Vagina (tissue), 2 donors: ENCODE results near the gene SURF4. TPM values are rescaled to one million over a fixed set of nuclear protein-coding genes. Genes with fewer than 3 reads are reported as not detected.

Source experiments
- DNase-seq, 2 donors: peaks; one replicate each; pipeline ENCODE4 v3.0.0-alpha.2; 2017; ENCODE audit errors: extremely low spot score in 2 of 2
- H3K27ac ChIP-seq: fragments of 200-600 bp; sonication (generic); one replicate; pipeline ENCODE4 v1.5.1; 2019
- H3K27me3 ChIP-seq: fragments of 200-600 bp; sonication (generic); one replicate; pipeline ENCODE4 v1.5.1; 2019
- H3K36me3 ChIP-seq, 2 donors: fragments of 200-600 bp; sonication (generic); one replicate each; pipeline ENCODE4 v1.5.1; 2017 to 2019
- H3K4me1 ChIP-seq: fragments of 200-600 bp; sonication (generic); one replicate; pipeline ENCODE4 v1.5.1; 2019
- H3K4me3 ChIP-seq, 2 donors: fragments of 200-600 bp; sonication (generic); 1 replicate in 1 of 2; 2 replicates in 1 of 2; pipeline ENCODE4 v1.5.1; 2016 to 2019
- H3K9me3 ChIP-seq: fragments of 200-600 bp; sonication (generic); one replicate; pipeline ENCODE4 v1.5.1; 2019
- POLR2A ChIP-seq, 2 donors: fragments of 450-650 bp; IDR thresholded peaks; one replicate each; pipeline ENCODE4 v1.6.1; 2017; ENCODE audit warnings: antibody characterized with exemption in 2 of 2, mild to moderate bottlenecking in 2 of 2, moderate library complexity in 2 of 2
- POLR2AphosphoS5 ChIP-seq, 2 donors: sonication (generic); formaldehyde crosslinking; IDR thresholded peaks; one replicate each; pipeline ENCODE4 v1.9.0; 2017; ENCODE audit warnings: antibody characterized with exemption in 2 of 2, mild to moderate bottlenecking in 2 of 2, low read depth in 1 of 2; ENCODE audit not compliant: insufficient read depth in 1 of 2
- intact Hi-C: fragments of 100-400 bp; cut with DNase I; formaldehyde crosslinking; loops from one replicate; pipeline ENCODE4 v1.15.1; 2023
- total RNA-seq: library from RNA; depleted of rRNA; stranded (reverse); fragments of >200 nt; gene quantifications from one replicate; pipeline ENCODE4 v1.2.3, GENCODE V29; 2016
- TF ChIP-seq, protein P1 (sequence below), 3 experiments: fragments of 450-650 bp in 2 of 3; fragments of 200-600 bp in 1 of 3; sonication (generic) in 1 of 3; IDR thresholded peaks; one replicate each; pipeline ENCODE4 v1.5.1; 2017 to 2019; ENCODE audit warnings: antibody characterized with exemption in 3 of 3, mild to moderate bottlenecking in 2 of 3, moderate library complexity in 2 of 3

The SURF4 gene
- total RNA-seq, 1 donor from 2014 or later: 112 TPM

DNA sequence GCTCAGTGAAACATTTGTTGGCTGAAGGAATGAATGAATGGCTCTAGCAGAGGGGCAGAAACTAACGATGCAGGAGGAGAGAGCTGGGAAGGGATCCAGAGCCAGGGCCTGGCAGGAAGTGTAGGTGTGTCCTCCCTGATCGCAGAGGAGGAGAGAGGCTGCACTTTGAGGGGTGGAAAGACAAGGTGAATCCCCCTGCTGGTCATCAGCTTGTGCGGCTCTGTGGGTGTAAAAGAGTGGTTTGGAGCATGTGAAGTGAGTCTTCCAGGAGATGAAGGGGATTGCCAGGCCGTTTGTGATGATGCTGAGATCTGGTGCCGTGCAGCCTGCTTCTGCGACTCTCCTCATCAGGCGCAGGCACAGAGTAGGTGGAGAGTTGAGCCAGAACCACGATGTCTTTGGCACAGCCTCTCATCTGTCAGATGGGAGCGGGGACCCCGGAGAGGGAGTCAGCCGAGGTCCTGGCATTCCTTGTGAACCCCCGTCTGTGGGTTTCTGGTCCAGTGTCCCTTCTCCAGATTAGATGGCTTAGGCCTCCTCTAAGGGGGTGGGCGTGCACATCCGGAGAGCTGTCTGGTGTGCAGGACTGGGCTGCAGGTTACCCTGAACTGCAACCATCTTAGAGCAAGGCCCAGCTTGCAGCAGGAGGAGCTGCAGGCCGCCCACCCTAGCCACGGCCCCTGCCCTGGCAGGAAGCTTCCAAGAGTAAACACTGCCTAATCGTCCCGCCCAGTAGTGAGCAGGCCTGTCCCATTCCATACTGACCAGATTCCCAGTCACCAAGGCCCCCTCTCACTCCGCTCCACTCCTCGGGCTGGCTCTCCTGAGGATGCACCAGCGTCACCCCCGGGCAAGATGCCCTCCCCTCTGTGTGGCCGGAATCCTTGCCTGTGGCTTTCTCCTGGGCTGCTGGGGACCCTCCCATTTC is 46.0 kb upstream of the SURF4 start, which contains the start of gene ADAMTS13:
Gene ADAMTS13 (plus strand): TSS at position 753 of the 928 bp plus-strand sequence. CDS start 77 bp downstream, at position 830.
- no peaks in the 10 kb centered on the region for H3K27me3 ChIP-seq
- intact Hi-C loops: no loop called here

DNA sequence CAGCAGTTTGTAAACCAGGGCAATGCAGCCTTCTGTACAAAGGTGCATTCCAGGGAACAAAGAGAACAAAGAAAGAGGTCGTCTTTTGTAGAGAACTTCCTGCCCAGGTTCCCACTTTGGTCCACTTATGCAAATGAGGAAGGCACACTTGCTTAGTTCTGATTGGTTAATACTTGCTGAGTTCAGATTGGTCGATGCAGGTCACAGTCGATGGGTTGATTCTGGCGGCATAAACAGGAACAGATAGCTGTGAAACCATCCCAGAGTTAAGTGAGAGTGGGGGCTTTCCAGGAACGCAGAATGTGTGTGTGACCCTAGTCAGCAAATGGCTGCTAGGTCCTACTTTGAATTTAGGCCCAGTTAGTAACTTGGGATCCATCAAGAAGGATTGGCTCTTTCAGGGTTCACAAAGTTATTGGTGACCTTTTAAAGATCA is 44.5 kb upstream of the SURF4 start:
- H3K4me3 ChIP-seq: no peak overlapping the region
- no peaks in the 10 kb centered on the region for H3K9me3 ChIP-seq
- DNase-seq: no peak
- H3K27me3 ChIP-seq: no peaks in the 10 kb centered on the region
- H3K27ac ChIP-seq: no peak overlapping the region
- H3K36me3 ChIP-seq: no peaks in the 10 kb centered on the region
- peaks cover 33% of the 10 kb centered on the region for H3K4me1 ChIP-seq
- intact Hi-C loops: no loop called here
- TF ChIP-seq POLR2AphosphoS5 (IDR thresholded peaks at IDR 0.05; ENCODE audit: insufficient read depth in 1 of 2, low read depth in 1 of 2) (no peak), POLR2A (IDR thresholded peaks at IDR 0.05) (no peak)
- TF ChIP-seq, protein P1, sequence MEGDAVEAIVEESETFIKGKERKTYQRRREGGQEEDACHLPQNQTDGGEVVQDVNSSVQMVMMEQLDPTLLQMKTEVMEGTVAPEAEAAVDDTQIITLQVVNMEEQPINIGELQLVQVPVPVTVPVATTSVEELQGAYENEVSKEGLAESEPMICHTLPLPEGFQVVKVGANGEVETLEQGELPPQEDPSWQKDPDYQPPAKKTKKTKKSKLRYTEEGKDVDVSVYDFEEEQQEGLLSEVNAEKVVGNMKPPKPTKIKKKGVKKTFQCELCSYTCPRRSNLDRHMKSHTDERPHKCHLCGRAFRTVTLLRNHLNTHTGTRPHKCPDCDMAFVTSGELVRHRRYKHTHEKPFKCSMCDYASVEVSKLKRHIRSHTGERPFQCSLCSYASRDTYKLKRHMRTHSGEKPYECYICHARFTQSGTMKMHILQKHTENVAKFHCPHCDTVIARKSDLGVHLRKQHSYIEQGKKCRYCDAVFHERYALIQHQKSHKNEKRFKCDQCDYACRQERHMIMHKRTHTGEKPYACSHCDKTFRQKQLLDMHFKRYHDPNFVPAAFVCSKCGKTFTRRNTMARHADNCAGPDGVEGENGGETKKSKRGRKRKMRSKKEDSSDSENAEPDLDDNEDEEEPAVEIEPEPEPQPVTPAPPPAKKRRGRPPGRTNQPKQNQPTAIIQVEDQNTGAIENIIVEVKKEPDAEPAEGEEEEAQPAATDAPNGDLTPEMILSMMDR (IDR thresholded peaks at IDR 0.05): no peak

More for the DNA sequence above, 46.0 kb upstream of the SURF4 start, which contains the start of gene ADAMTS13:
- H3K36me3 ChIP-seq: no peaks in the 10 kb centered on the region
- DNase-seq: no peak
- no peaks in the 10 kb centered on the region for H3K9me3 ChIP-seq
- TF ChIP-seq POLR2A (IDR thresholded peaks at IDR 0.05) (no peak), POLR2AphosphoS5 (IDR thresholded peaks at IDR 0.05; ENCODE audit: insufficient read depth in 1 of 2, low read depth in 1 of 2) (no peak)
- TF ChIP-seq, protein P1 (IDR thresholded peaks at IDR 0.05): no peak
- no peak within 1 kb of the TSS for H3K4me3 ChIP-seq
- H3K27ac ChIP-seq: no peak within 1 kb of the TSS
- peaks cover 19% of the 10 kb centered on the region for H3K4me1 ChIP-seq

DNA sequence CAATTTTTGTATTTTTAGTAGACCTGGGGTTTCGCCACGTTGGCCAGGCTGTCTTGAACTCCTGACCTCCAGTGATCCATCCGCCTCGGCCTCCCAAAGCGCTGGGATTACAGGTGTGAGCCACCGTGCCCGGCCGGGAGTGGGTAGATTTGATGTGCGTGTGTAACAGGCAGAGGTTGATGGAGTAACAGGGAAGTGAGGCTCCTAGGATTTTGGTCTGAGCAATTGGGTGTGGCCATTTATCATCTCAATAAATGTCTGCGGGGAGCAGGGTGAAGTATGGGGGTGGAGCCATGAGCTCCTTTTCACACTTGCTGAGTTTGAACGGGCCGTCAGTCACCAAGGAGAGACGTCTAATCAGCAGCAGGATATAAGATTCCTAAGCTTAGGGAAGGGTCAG is 43.1 kb upstream of the SURF4 start:
- intact Hi-C loops: no loop called here
- Histone ChIP-seq H3K9me3 (no peaks in the 10 kb centered on the region), H3K27ac (no peak overlapping the region), H3K4me3 (no peak overlapping the region), H3K36me3 (peaks cover 0 to 9% of the 10 kb centered on the region in 2 donors), H3K27me3 (no peaks in the 10 kb centered on the region), H3K4me1 (peaks cover 36% of the 10 kb centered on the region)
- TF ChIP-seq, protein P1 (IDR thresholded peaks at IDR 0.05): no peak
- TF ChIP-seq POLR2AphosphoS5 (IDR thresholded peaks at IDR 0.05; ENCODE audit: insufficient read depth in 1 of 2, low read depth in 1 of 2) (no peak), POLR2A (IDR thresholded peaks at IDR 0.05) (no peak)
- no peak for DNase-seq

DNA sequence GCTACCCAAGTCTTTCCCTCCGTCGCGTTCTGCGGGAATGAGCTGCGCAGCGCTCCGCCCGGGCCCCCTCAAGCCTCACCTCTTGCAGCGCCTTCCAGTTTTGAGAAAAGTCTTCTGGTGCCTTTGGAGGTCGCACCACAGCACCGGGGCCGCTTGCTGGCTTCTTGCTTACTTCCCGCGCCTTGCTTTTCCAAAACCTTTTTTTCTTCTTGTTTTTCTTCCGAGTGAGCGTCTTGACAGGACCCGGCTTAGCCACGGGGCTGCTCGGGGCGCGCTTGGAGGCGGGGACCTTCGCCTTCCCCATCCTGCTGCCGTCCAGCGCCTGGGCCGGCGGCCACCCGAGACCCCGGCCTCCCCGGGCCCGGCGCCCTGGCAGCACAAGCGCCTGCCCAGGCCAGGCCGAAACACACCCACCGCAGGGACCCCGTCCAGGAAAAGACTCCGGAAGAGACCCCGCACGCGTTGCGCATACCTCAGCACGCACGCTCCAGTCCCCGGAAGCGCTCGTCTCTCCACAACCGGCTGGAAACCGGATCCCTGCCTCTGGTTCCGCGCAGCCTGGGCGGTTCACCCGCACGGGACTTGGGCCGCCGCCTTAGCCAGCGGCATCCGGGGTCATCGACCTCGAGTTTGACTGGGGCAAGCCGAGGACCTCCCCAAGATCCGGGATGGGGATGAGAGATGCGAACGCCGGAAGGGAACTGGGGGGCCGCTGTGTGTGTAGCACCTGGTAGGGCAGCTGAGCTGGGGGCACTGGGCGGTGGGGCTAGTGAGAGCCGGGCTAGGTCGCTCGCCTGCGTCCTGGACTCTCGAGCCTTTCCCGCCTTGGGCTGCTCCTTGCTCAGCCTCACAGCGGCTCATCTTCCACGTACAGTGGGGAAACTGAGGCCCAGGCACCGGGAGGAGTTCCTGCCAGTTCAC is 41.9 kb upstream of the SURF4 start, which contains the start of gene REXO4:
Gene REXO4 (minus strand): TSS at position 470 of the 921 bp plus-strand sequence. CDS start 166 bp downstream, at position 304.
- Histone ChIP-seq H3K4me3 (peak within 1 kb of the TSS; percentile 73 to 88), H3K9me3 (no peaks in the 10 kb centered on the region), H3K27me3 (no peaks in the 10 kb centered on the region), H3K4me1 (peaks cover 36% of the 10 kb centered on the region), H3K27ac (peak within 1 kb of the TSS; percentile 79), H3K36me3 (peaks cover 0 to 19% of the 10 kb centered on the region in 2 donors)
- intact Hi-C loops: no loop called here
- TF ChIP-seq POLR2AphosphoS5 (IDR thresholded peaks at IDR 0.05; ENCODE audit: insufficient read depth in 1 of 2, low read depth in 1 of 2): peak in 1 of 2 donors; percentile 85
- TF ChIP-seq POLR2A (IDR thresholded peaks at IDR 0.05): peak in 1 of 2 donors; percentile 13
- TF ChIP-seq, protein P1 (IDR thresholded peaks at IDR 0.05): peak in 1 of 3 experiments; percentile 10
- DNase-seq: no peak
